Measurements from ENCODE around the gene MIP.
"Not testable (repeated sequence)": the region's sequence is repeated elsewhere in the genome, so short reads cannot be mapped to it uniquely, and the experiment has no call there.

GRCh38 chr12:56494106-56494415 lies 39.6 kb upstream of the MIP start:
- TF ChIP-seq CTCF (IDR thresholded peaks at IDR 0.05; ENCODE audit: insufficient read depth, low read length, poor library complexity, severe bottlenecking); EZH2phosphoT487 (conservative IDR thresholded peaks at IDR 0.05; ENCODE audit: low read length): not testable (repeated sequence)

All from SU-DHL-6 (cell line).